ENCODE data around the gene PSD2. TPM values are rescaled to one million over a fixed set of nuclear protein-coding genes. Genes with fewer than 3 reads are reported as not detected.

Gene PSD2
- total RNA-seq, 4 donors from 2014 or later: 0.08 to 0.13 (median 0.10) TPM; not detected in 1

DNA sequence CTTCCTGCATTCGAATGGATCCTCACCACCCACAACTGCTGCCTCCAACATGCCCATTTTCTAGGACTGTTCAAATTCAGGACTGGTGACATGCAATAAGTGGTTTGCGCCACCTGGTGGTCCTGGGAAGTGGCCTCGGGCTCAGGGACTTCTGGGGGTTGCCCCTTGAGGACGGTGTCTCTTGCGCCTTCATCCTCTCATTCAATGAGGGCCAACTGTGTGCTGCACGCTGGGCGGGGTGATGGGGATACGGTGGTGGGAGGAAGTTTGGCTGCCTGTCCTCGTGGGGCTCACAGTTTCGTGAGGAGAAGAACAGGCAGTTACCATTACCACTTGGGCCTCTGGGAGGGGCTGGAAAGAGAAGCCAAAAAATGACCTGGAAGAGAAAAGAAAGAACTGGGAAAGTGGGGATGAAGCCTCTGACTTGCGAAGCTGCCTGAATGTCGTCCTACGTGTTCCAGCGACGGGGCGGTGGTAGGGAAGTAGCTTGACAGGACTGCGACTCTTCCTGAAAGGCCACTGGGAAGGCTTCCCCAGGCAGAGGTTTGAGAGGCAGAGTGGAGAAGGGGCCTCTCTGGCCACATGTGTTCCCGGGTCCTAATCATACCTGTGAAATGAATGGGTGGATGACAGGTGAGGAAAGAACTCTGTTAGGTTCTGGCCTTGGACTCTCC lies 49.0 kb downstream of the PSD2 start:
- TF ChIP-seq POLR2A (IDR thresholded peaks at IDR 0.05): no peak
- TF ChIP-seq, protein P1, sequence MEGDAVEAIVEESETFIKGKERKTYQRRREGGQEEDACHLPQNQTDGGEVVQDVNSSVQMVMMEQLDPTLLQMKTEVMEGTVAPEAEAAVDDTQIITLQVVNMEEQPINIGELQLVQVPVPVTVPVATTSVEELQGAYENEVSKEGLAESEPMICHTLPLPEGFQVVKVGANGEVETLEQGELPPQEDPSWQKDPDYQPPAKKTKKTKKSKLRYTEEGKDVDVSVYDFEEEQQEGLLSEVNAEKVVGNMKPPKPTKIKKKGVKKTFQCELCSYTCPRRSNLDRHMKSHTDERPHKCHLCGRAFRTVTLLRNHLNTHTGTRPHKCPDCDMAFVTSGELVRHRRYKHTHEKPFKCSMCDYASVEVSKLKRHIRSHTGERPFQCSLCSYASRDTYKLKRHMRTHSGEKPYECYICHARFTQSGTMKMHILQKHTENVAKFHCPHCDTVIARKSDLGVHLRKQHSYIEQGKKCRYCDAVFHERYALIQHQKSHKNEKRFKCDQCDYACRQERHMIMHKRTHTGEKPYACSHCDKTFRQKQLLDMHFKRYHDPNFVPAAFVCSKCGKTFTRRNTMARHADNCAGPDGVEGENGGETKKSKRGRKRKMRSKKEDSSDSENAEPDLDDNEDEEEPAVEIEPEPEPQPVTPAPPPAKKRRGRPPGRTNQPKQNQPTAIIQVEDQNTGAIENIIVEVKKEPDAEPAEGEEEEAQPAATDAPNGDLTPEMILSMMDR (IDR thresholded peaks at IDR 0.05): peak; percentile 35 to 49
- no peaks in the 10 kb centered on the region for H3K9me3 ChIP-seq
- H3K27me3 ChIP-seq: no peaks in the 10 kb centered on the region
- no peaks in the 10 kb centered on the region for H3K4me1 ChIP-seq
- H3K4me3 ChIP-seq: no peak overlapping the region
- no peaks in the 10 kb centered on the region for H3K36me3 ChIP-seq
- H3K27ac ChIP-seq: no peak overlapping the region
- DNase-seq (ENCODE audit: low spot score in 2 of 2): peak; percentile 79 to 86
- 61% methylated on average over 18 of the region's 18 CpGs for WGBS

- DNase-seq (ENCODE audit: low spot score in 2 of 2): no peak
Observed at GRCh38 chr5:139845846-139846681, 50.5 kb downstream of the PSD2 start.

GRCh38 chr5:139847091-139847490 lies 51.5 kb downstream of the PSD2 start:
- DNase-seq (ENCODE audit: low spot score in 2 of 2): no peak
- peaks cover 10% of the 10 kb centered on the region for H3K36me3 ChIP-seq
- H3K27me3 ChIP-seq: no peaks in the 10 kb centered on the region
- TF ChIP-seq EP300 (IDR thresholded peaks at IDR 0.05): no peak
- TF ChIP-seq POLR2A (IDR thresholded peaks at IDR 0.05): no peak
- TF ChIP-seq, protein P1 (IDR thresholded peaks at IDR 0.05): no peak
- no peak for TF ChIP-seq POLR2AphosphoS5 (IDR thresholded peaks at IDR 0.05)
- no peak overlapping the region for H3K4me3 ChIP-seq
- 60% methylated on average over 10 of the region's 10 CpGs for WGBS
- no peak overlapping the region for H3K27ac ChIP-seq
- H3K4me1 ChIP-seq: no peaks in the 10 kb centered on the region
- H3K9me3 ChIP-seq: no peaks in the 10 kb centered on the region

More at GRCh38 chr5:139845846-139846681, 50.5 kb downstream of the PSD2 start:
- TF ChIP-seq EP300 (IDR thresholded peaks at IDR 0.05): no peak
- Histone ChIP-seq H3K4me3 (no peak overlapping the region), H3K27me3 (no peaks in the 10 kb centered on the region), H3K4me1 (no peaks in the 10 kb centered on the region), H3K9me3 (no peaks in the 10 kb centered on the region), H3K27ac (no peak overlapping the region), H3K36me3 (no peaks in the 10 kb centered on the region)
- WGBS: 57% methylated on average over 18 of the region's 18 CpGs

- Histone ChIP-seq H3K36me3 (peaks cover 13% of the 10 kb centered on the region), H3K4me1 (no peaks in the 10 kb centered on the region), H3K27me3 (no peaks in the 10 kb centered on the region), H3K27ac (peak overlapping the region; percentile 72), H3K9me3 (no peaks in the 10 kb centered on the region), H3K4me3 (peak overlapping the region; percentile 59)
- WGBS: 39% methylated on average over 15 of the region's 107 CpGs
- peak in 1 of 2 donors; percentile 75 for DNase-seq (ENCODE audit: low spot score in 2 of 2)
- TF ChIP-seq, protein P1 (IDR thresholded peaks at IDR 0.05): no peak
- peak in 1 of 2 donors; percentile 9 for TF ChIP-seq POLR2A (IDR thresholded peaks at IDR 0.05)
- TF ChIP-seq EP300 (IDR thresholded peaks at IDR 0.05): no peak
- TF ChIP-seq POLR2AphosphoS5 (IDR thresholded peaks at IDR 0.05): no peak
Observed at GRCh38 chr5:139847790-139848507, 52.3 kb downstream of the PSD2 start.

- peak in 1 of 2 donors; percentile 75 for DNase-seq (ENCODE audit: low spot score in 2 of 2)
- Histone ChIP-seq H3K4me3 (peak overlapping the region; percentile 59), H3K27me3 (no peaks in the 10 kb centered on the region), H3K9me3 (no peaks in the 10 kb centered on the region), H3K27ac (peak overlapping the region; percentile 72), H3K4me1 (no peaks in the 10 kb centered on the region), H3K36me3 (peaks cover 13% of the 10 kb centered on the region)
- WGBS: 69% methylated on average over 24 of the region's 43 CpGs
- no peak for TF ChIP-seq POLR2AphosphoS5 (IDR thresholded peaks at IDR 0.05)
- no peak for TF ChIP-seq POLR2A (IDR thresholded peaks at IDR 0.05)
- TF ChIP-seq, protein P1 (IDR thresholded peaks at IDR 0.05): no peak
- no peak for TF ChIP-seq EP300 (IDR thresholded peaks at IDR 0.05)
Observed at GRCh38 chr5:139848508-139849100, 53.0 kb downstream of the PSD2 start.
